Psoas muscle (tissue), 8 donors: ENCODE results near the gene ADM. TPM values are rescaled to one million over a fixed set of nuclear protein-coding genes. Genes with fewer than 3 reads are reported as not detected.
A peak's percentile ranks its signal among the peaks of the same experiment; 100 is the strongest.

Source experiments
- ATAC-seq, 4 donors: fragments of 200-7000 bp; cut with Tn5 transposase; one replicate each; pipeline ENCODE4 v1.9.1; 2020; ENCODE audit warnings: moderate library complexity in 3 of 4, mild to moderate bottlenecking in 2 of 4
- DNase-seq, 2 donors: peaks; one replicate each; pipeline ENCODE4 v3.0.0-alpha.2; 2020
- H3K27ac ChIP-seq: fragments of 200-600 bp; one replicate; pipeline ENCODE4 v1.8.0; 2022
- H3K27me3 ChIP-seq, 3 donors: fragments of 200-600 bp in 1 of 3; one replicate each; pipeline versions ENCODE4 v1.6.1 to v1.8.0; 2013 to 2022; ENCODE audit warnings: low read length in 2 of 3, mild to moderate bottlenecking in 2 of 3, moderate library complexity in 1 of 3; ENCODE audit not compliant: insufficient read depth in 3 of 3
- H3K36me3 ChIP-seq, 2 donors: fragments of 200-600 bp in 1 of 2; one replicate each; pipeline versions ENCODE4 v1.6.1 to v1.8.0; 2013 to 2022; ENCODE audit warnings: low read depth in 1 of 2, mild to moderate bottlenecking in 1 of 2, moderate library complexity in 1 of 2; ENCODE audit not compliant: insufficient read depth in 1 of 2
- H3K4me1 ChIP-seq: fragments of 200-600 bp; one replicate; pipeline ENCODE4 v1.8.0; 2022
- H3K4me3 ChIP-seq: fragments of 200-600 bp; one replicate; pipeline ENCODE4 v1.8.0; 2022; ENCODE audit warnings: mild to moderate bottlenecking
- H3K9me3 ChIP-seq: fragments of 200-600 bp; one replicate; pipeline ENCODE4 v1.8.0; 2022
- whole genome bisulfite sequencing, 3 donors: extraction: QIAGEN DNeasy Blood & Tissue Kit; methylation state at CpG; one replicate each; pipeline versions ENCODE4 v1.1.6 to v1.1.7; 2013; 5-methylcytosine and 5-hydroxymethylcytosine counted together
- intact Hi-C, 2 donors: fragments of 100-400 bp; cut with DNase I; formaldehyde crosslinking; loops; one replicate each; pipeline versions ENCODE4 v1.11.0 to v1.14.2; 2022
- polyA plus RNA-seq, 3 donors: library from polyadenylated mRNA; stranded (reverse); fragments of 200-250 nt; gene quantifications; one replicate each; pipeline ENCODE4 v1.2.3, GENCODE V29; 2013
- total RNA-seq, 4 donors: library from RNA; stranded (reverse); fragmentation: NEBNext Ultra II Directional in 2 of 4; extraction: Animal tissue kit (Norgen Biotek cat#: 25700) in 2 of 4; gene quantifications; one replicate each; pipeline versions ENCODE4 v1.2.1 to v1.2.4, GENCODE V29; 2021 to 2023
- TF ChIP-seq, protein P1 (sequence below): fragments of 200-600 bp; IDR thresholded peaks from one replicate; pipeline ENCODE4 v1.8.0; 2022; ENCODE audit warnings: antibody characterized with exemption
- donor health status: healthy with polysubstance abuse.
- donor health status: DM: no; HTN: no; CAD: no; lungs with moderate emphysema.
- donor health status: Bipolar disorder and iron deficiency.
- donor health status: healthy.
- donor health status: DM: yes; HTN: yes; CAD: no.
- donor health status: DM: no; HTN: no; CAD: no.
- donor health status: DM: no; HTN: no; CAD: no.
- donor health status: DM: yes; HTN: yes; CAD: no.

Gene ADM
- total and polyA plus RNA-seq, 7 donors, result 11.7 to 73.3 (median 23.1) TPM

- peak overlapping the region; percentile 84 for H3K4me3 ChIP-seq
- TF ChIP-seq, protein P1, sequence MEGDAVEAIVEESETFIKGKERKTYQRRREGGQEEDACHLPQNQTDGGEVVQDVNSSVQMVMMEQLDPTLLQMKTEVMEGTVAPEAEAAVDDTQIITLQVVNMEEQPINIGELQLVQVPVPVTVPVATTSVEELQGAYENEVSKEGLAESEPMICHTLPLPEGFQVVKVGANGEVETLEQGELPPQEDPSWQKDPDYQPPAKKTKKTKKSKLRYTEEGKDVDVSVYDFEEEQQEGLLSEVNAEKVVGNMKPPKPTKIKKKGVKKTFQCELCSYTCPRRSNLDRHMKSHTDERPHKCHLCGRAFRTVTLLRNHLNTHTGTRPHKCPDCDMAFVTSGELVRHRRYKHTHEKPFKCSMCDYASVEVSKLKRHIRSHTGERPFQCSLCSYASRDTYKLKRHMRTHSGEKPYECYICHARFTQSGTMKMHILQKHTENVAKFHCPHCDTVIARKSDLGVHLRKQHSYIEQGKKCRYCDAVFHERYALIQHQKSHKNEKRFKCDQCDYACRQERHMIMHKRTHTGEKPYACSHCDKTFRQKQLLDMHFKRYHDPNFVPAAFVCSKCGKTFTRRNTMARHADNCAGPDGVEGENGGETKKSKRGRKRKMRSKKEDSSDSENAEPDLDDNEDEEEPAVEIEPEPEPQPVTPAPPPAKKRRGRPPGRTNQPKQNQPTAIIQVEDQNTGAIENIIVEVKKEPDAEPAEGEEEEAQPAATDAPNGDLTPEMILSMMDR, result no peak
- intact Hi-C loops, result loop anchor here (5.0 to 10.0 kb wide), 5 partner anchors 101 to 551 kb away; no protein-coding TSS in a partner anchor
Measured at GRCh38 chr11:10308201-10308954, 3.5 kb downstream of the ADM start.

DNA sequence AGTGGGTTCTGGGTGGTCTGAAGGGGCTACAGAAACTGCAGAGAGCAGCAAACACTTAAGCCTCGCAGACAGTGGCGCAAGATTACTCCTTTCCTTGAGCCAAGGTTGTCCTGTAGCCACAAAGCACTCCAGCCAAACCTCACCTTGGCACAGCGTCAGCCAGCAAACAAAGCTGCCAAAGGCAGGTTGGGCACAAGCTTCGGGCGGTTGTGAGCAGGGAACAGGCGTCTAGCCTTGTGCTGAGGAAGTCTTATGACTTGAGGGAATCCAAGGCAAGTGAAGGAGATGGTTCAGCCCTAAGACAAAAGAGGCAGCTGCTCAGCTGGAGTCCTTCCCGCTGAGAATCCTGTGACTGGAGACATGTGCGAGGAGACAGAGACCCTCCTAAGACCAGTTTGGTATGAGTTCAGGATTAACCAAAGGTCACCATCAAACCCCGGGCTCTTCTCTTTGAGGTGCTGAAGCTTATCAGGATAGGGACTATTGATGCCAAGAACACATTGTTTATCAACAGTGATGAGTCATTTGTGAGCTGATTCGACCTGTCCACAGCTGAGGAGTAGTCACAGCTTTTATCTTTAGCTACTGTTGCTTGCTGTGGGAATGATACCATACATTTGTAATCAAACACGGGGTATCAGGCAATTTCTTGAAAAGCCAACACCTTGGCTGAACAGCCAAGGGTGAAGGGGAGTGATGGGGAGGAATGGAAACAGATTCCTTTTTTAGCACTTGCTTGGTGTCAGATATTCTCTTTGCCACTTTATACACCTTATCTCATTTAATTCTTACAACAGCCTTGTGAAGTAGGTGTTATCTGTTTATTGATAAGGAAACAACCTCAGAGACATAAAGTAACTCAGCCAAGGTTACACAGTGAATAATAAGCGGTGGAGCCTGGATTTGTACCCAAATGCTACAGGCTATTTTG lies 4.6 kb downstream of the ADM start:
- peak; percentile 60 to 65 (median 62) for ATAC-seq
- Histone ChIP-seq H3K4me1 (peaks cover 26% of the 10 kb centered on the region), H3K4me3 (no peak overlapping the region), H3K9me3 (no peaks in the 10 kb centered on the region), H3K36me3 (no peaks in the 10 kb centered on the region), H3K27me3 (no peaks in the 10 kb centered on the region), H3K27ac (peak overlapping the region; percentile 86)
- intact Hi-C loops, result loop anchor here (5.0 to 10.0 kb wide), 6 partner anchors 55 to 552 kb away; no protein-coding TSS in a partner anchor
- peak; percentile 78 to 89 for DNase-seq
- TF ChIP-seq, protein P1, result no peak
- WGBS, 3 donors, result 19 to 30% (median 20%) methylated on average over 12 of the region's 12 CpGs

More at GRCh38 chr11:10308201-10308954, 3.5 kb downstream of the ADM start:
- DNase-seq (no peak), ATAC-seq (no peak)
- Histone ChIP-seq H3K27me3 (no peaks in the 10 kb centered on the region), H3K4me1 (peaks cover 35% of the 10 kb centered on the region), H3K9me3 (no peaks in the 10 kb centered on the region), H3K27ac (peak overlapping the region; percentile 86), H3K36me3 (no peaks in the 10 kb centered on the region)
- 25 to 29% (median 27%) methylated on average over 16 of the region's 16 CpGs for WGBS, 3 donors

- no peaks in the 10 kb centered on the region for H3K36me3 ChIP-seq
- intact Hi-C loops, result loop anchor here in 1 of 2 donors (10.0 kb wide), 1 partner anchor 54 kb away; no protein-coding TSS in a partner anchor
- no peak for DNase-seq
- 81 to 89% (median 84%) methylated on average over 3 of the region's 3 CpGs for whole genome bisulfite sequencing, 3 donors
- no peak overlapping the region for H3K4me3 ChIP-seq
- H3K9me3 ChIP-seq, result no peaks in the 10 kb centered on the region
- TF ChIP-seq, protein P1, result no peak
- H3K27ac ChIP-seq, result peak overlapping the region; percentile 86
- no peak for ATAC-seq
- peaks cover 26% of the 10 kb centered on the region for H3K4me1 ChIP-seq
- H3K27me3 ChIP-seq, result no peaks in the 10 kb centered on the region
Measured at GRCh38 chr11:10310301-10310841, 5.5 kb downstream of the ADM start.

- DNase-seq (no peak), ATAC-seq (no peak)
- Histone ChIP-seq H3K4me3 (no peak overlapping the region), H3K36me3 (no peaks in the 10 kb centered on the region), H3K4me1 (peaks cover 27% of the 10 kb centered on the region), H3K9me3 (no peaks in the 10 kb centered on the region), H3K27me3 (no peaks in the 10 kb centered on the region), H3K27ac (no peak overlapping the region)
- intact Hi-C loops, result loop anchor here in 1 of 2 donors (10.0 kb wide), 1 partner anchor 53 kb away; no protein-coding TSS in a partner anchor
- TF ChIP-seq, protein P1, result no peak
- WGBS, 3 donors, result 94% methylated on average over 2 of the region's 2 CpGs
Measured at GRCh38 chr11:10311802-10312201, 6.9 kb downstream of the ADM start.
